ENCODE results near the gene IGFBP5. TPM values are rescaled to one million over a fixed set of nuclear protein-coding genes. Genes with fewer than 3 reads are reported as not detected.
A peak's percentile ranks its signal among the peaks of the same experiment; 100 is the strongest.

The IGFBP5 gene
- total RNA-seq, 1 donor from 2014 or later: 150 TPM

- peaks cover 6% of the 10 kb centered on the region for H3K27me3 Mint-ChIP-seq (ENCODE audit: insufficient read depth, low read depth)
- H3K27ac Mint-ChIP-seq: no peak overlapping the region
- Histone ChIP-seq H3K4me2 (no peak overlapping the region), H3K4me3 (no peak overlapping the region), H3K27me3 (no peaks in the 10 kb centered on the region), H3F3A (ENCODE audit: low read depth) (peaks cover 14% of the 10 kb centered on the region), H3K9ac (no peak overlapping the region), H3K9me3 (ENCODE audit: low read depth) (no peaks in the 10 kb centered on the region), H3K4me1 (peaks cover 17% of the 10 kb centered on the region), H4K20me1 (ENCODE audit: low read depth) (peaks cover 96% of the 10 kb centered on the region), H3K79me2 (ENCODE audit: low read depth) (peaks cover 50% of the 10 kb centered on the region), H3K36me3 (peaks cover 5% of the 10 kb centered on the region), H3K27ac (no peak overlapping the region), H2AFZ (replicated peaks) (no peak overlapping the region)
- H3K9me3 Mint-ChIP-seq: no peaks in the 10 kb centered on the region
- H3K36me3 Mint-ChIP-seq: peaks cover 40% of the 10 kb centered on the region
- TF ChIP-seq EZH2 (IDR thresholded peaks at IDR 0.05) (no peak), CTCF (IDR thresholded peaks at IDR 0.05) (no peak), EZH2phosphoT487 (IDR thresholded peaks at IDR 0.05) (no peak)
- no peak for DNase-seq (ENCODE audit: low spot score)
- peaks cover 35% of the 10 kb centered on the region for H3K4me1 Mint-ChIP-seq
- H3K4me3 Mint-ChIP-seq: no peak overlapping the region
Measured at GRCh38 chr2:216660496-216660895, 34.9 kb downstream of the IGFBP5 start.

GRCh38 chr2:216659276-216659675 lies 36.1 kb downstream of the IGFBP5 start:
- Mint-ChIP-seq H3K27me3 (ENCODE audit: insufficient read depth, low read depth) (peaks cover 6% of the 10 kb centered on the region), H3K27ac (peak overlapping the region; percentile 18), H3K4me1 (peaks cover 41% of the 10 kb centered on the region), H3K36me3 (peaks cover 45% of the 10 kb centered on the region), H3K4me3 (no peak overlapping the region), H3K9me3 (no peaks in the 10 kb centered on the region)
- no peaks in the 10 kb centered on the region for H3K27me3 ChIP-seq
- no peak overlapping the region for H3K9ac ChIP-seq
- H3K79me2 ChIP-seq (ENCODE audit: low read depth): peaks cover 62% of the 10 kb centered on the region
- no peak overlapping the region for H2AFZ ChIP-seq (replicated peaks)
- peaks cover 96% of the 10 kb centered on the region for H4K20me1 ChIP-seq (ENCODE audit: low read depth)
- H3K4me3 ChIP-seq: no peak overlapping the region
- TF ChIP-seq EZH2phosphoT487 (IDR thresholded peaks at IDR 0.05) (no peak), EZH2 (IDR thresholded peaks at IDR 0.05) (no peak), CTCF (IDR thresholded peaks at IDR 0.05) (no peak)
- H3K4me1 ChIP-seq: peaks cover 10% of the 10 kb centered on the region
- peaks cover 3% of the 10 kb centered on the region for H3F3A ChIP-seq (ENCODE audit: low read depth)
- no peak overlapping the region for H3K27ac ChIP-seq
- peaks cover 5% of the 10 kb centered on the region for H3K36me3 ChIP-seq
- no peak for DNase-seq (ENCODE audit: low spot score)
- no peaks in the 10 kb centered on the region for H3K9me3 ChIP-seq (ENCODE audit: low read depth)
- no peak overlapping the region for H3K4me2 ChIP-seq

- H3K4me2 ChIP-seq: no peak overlapping the region
- H3K4me1 ChIP-seq: peaks cover 10% of the 10 kb centered on the region
- peaks cover 5% of the 10 kb centered on the region for H3K36me3 ChIP-seq
- H3K79me2 ChIP-seq (ENCODE audit: low read depth): peaks cover 67% of the 10 kb centered on the region
- no peak overlapping the region for H3K4me3 Mint-ChIP-seq
- H3K27me3 Mint-ChIP-seq (ENCODE audit: insufficient read depth, low read depth): peaks cover 6% of the 10 kb centered on the region
- TF ChIP-seq EZH2phosphoT487 (IDR thresholded peaks at IDR 0.05) (no peak), EZH2 (IDR thresholded peaks at IDR 0.05) (no peak), CTCF (IDR thresholded peaks at IDR 0.05) (no peak)
- H3K4me1 Mint-ChIP-seq: peaks cover 46% of the 10 kb centered on the region
- H2AFZ ChIP-seq (replicated peaks): no peak overlapping the region
- H3K4me3 ChIP-seq: no peak overlapping the region
- no peak overlapping the region for H3K27ac ChIP-seq
- no peak for DNase-seq (ENCODE audit: low spot score)
- no peak overlapping the region for H3K9ac ChIP-seq
- H3K9me3 Mint-ChIP-seq: no peaks in the 10 kb centered on the region
- H3K27ac Mint-ChIP-seq: no peak overlapping the region
- H3K9me3 ChIP-seq (ENCODE audit: low read depth): no peaks in the 10 kb centered on the region
- peaks cover 96% of the 10 kb centered on the region for H4K20me1 ChIP-seq (ENCODE audit: low read depth)
- H3K36me3 Mint-ChIP-seq: peaks cover 45% of the 10 kb centered on the region
- peaks cover 3% of the 10 kb centered on the region for H3F3A ChIP-seq (ENCODE audit: low read depth)
- no peaks in the 10 kb centered on the region for H3K27me3 ChIP-seq
Measured at GRCh38 chr2:216658757-216659156, 36.6 kb downstream of the IGFBP5 start.
